Testis (tissue), 2 donors: ENCODE results near the gene KATNIP.

Experiments
- POLR2A ChIP-seq: fragments of 450-650 bp; IDR thresholded peaks from one replicate; pipeline ENCODE4 v1.6.1; 2017; ENCODE audit warnings: antibody characterized with exemption, mild to moderate bottlenecking, moderate library complexity
- TF ChIP-seq, protein P1 (sequence below), 3 experiments: fragments of 450-650 bp in 2 of 3; fragments of 200-600 bp in 1 of 3; sonication (generic) in 1 of 3; IDR thresholded peaks; one replicate each; pipeline ENCODE4 v1.5.1; 2016 to 2019; ENCODE audit warnings: antibody characterized with exemption in 3 of 3, mild to moderate bottlenecking in 2 of 3, moderate library complexity in 1 of 3

GRCh38 chr16:27514806-27515205, 35.1 kb upstream of the KATNIP start:
- TF ChIP-seq, protein P1, sequence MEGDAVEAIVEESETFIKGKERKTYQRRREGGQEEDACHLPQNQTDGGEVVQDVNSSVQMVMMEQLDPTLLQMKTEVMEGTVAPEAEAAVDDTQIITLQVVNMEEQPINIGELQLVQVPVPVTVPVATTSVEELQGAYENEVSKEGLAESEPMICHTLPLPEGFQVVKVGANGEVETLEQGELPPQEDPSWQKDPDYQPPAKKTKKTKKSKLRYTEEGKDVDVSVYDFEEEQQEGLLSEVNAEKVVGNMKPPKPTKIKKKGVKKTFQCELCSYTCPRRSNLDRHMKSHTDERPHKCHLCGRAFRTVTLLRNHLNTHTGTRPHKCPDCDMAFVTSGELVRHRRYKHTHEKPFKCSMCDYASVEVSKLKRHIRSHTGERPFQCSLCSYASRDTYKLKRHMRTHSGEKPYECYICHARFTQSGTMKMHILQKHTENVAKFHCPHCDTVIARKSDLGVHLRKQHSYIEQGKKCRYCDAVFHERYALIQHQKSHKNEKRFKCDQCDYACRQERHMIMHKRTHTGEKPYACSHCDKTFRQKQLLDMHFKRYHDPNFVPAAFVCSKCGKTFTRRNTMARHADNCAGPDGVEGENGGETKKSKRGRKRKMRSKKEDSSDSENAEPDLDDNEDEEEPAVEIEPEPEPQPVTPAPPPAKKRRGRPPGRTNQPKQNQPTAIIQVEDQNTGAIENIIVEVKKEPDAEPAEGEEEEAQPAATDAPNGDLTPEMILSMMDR (IDR thresholded peaks at IDR 0.05): no peak
- no peak for TF ChIP-seq POLR2A
